Measurements from ENCODE around the gene FBLN2.

DNA sequence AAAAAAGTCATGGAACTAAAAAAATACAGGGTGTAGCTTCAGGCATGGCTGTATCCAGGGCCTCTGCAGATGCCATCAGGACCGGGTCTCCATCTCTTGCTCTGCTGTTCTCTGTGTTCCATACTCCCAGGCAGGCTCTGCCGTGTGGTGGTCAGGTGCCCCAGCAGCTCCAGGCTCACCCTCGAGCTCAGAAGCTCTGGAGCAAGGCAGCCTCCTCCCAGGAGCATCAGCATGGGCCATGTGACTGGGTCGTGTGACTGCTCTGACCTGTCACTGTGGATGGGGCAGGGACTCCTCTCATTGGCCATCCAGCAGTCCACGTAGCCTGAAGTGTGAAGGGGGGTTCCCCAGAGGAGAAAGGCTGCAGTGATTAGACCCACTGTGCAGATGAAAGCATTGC is 8.5 kb downstream of the FBLN2 start:
- TF ChIP-seq CTCF (IDR thresholded peaks at IDR 0.05; ENCODE audit: borderline replicate concordance, extremely low read depth, low read length, poor library complexity, severe bottlenecking) = no peak
- TF ChIP-seq EZH2 (IDR thresholded peaks at IDR 0.05; ENCODE audit: borderline replicate concordance, low read depth, low read length, severe bottlenecking) = no peak
